Measurements from ENCODE around the gene KCNG4. TPM values are rescaled to one million over a fixed set of nuclear protein-coding genes. Genes with fewer than 3 reads are reported as not detected.

The KCNG4 gene
- total RNA-seq, 1 experiment from 2014 or later, result not detected

GRCh38 chr16:84225571-84225970 is 14.2 kb downstream of the KCNG4 start:
- Histone ChIP-seq H3K4me3 (ENCODE audit: low read depth, low read length, poor library complexity, severe bottlenecking) (no peak overlapping the region), H3K36me3 (ENCODE audit: insufficient read depth, low read length, poor library complexity, severe bottlenecking) (no peaks in the 10 kb centered on the region), H3K9me3 (ENCODE audit: low read depth, low read length, poor library complexity, severe bottlenecking) (no peaks in the 10 kb centered on the region), H3K4me1 (ENCODE audit: insufficient read depth, low read length, poor library complexity, severe bottlenecking) (no peaks in the 10 kb centered on the region), H3K27me3 (replicated peaks; ENCODE audit: insufficient read depth, low read depth, low read length, poor library complexity) (peaks cover 2% of the 10 kb centered on the region), H3K27ac (ENCODE audit: low read depth, low read length, poor library complexity, severe bottlenecking) (no peak overlapping the region)
- CTCF ChIA-PET, result no interaction called here
- DNase-seq (ENCODE audit: low spot score), result no peak
- no peak for TF ChIP-seq EZH2 (IDR thresholded peaks at IDR 0.05; ENCODE audit: borderline replicate concordance, low read depth, low read length, poor library complexity, severe bottlenecking)
- POLR2A ChIA-PET (ENCODE audit: low non-redundant PET), result no interaction called here
- no TSS peak for BruUV-seq (replicated peaks)
- intact Hi-C loops (cut with micrococcal nuclease; ENCODE audit: unreplicated experiment), result no loop called here

DNA sequence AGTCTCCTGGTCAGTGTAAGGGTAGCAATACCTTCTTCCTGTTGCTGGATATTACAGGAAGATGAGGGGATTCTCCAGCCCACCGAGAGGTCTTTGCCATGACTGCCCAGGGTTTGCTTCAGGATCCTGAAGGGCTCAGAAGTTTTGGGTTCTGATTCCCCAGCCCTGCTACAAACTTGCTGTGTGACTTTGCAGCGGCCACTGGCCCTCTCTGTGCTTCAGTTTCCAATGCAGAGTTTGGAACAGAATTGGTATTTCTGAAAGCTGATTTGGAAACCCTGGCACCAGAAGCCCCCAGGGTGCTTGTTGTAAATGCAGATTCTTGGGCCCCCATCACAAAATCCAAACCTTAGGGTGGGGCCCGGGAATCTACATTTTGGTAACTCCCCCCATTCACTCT is 14.7 kb downstream of the KCNG4 start:
- no peaks in the 10 kb centered on the region for H3K27me3 ChIP-seq (replicated peaks; ENCODE audit: insufficient read depth, low read depth, low read length, poor library complexity)
- no TSS peak for BruUV-seq (replicated peaks)
- POLR2A ChIA-PET (ENCODE audit: low non-redundant PET), result no interaction called here
- H3K4me1 ChIP-seq (ENCODE audit: insufficient read depth, low read length, poor library complexity, severe bottlenecking), result no peaks in the 10 kb centered on the region
- DNase-seq (ENCODE audit: low spot score), result no peak
- H3K27ac ChIP-seq (ENCODE audit: low read depth, low read length, poor library complexity, severe bottlenecking), result no peak overlapping the region
- intact Hi-C loops (cut with micrococcal nuclease; ENCODE audit: unreplicated experiment), result no loop called here
- no peak for TF ChIP-seq EZH2 (IDR thresholded peaks at IDR 0.05; ENCODE audit: borderline replicate concordance, low read depth, low read length, poor library complexity, severe bottlenecking)
- TF ChIP-seq, protein P1, sequence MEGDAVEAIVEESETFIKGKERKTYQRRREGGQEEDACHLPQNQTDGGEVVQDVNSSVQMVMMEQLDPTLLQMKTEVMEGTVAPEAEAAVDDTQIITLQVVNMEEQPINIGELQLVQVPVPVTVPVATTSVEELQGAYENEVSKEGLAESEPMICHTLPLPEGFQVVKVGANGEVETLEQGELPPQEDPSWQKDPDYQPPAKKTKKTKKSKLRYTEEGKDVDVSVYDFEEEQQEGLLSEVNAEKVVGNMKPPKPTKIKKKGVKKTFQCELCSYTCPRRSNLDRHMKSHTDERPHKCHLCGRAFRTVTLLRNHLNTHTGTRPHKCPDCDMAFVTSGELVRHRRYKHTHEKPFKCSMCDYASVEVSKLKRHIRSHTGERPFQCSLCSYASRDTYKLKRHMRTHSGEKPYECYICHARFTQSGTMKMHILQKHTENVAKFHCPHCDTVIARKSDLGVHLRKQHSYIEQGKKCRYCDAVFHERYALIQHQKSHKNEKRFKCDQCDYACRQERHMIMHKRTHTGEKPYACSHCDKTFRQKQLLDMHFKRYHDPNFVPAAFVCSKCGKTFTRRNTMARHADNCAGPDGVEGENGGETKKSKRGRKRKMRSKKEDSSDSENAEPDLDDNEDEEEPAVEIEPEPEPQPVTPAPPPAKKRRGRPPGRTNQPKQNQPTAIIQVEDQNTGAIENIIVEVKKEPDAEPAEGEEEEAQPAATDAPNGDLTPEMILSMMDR (conservative IDR thresholded peaks at IDR 0.05; ENCODE audit: low read depth, low read length), result no peak
- H3K36me3 ChIP-seq (ENCODE audit: insufficient read depth, low read length, poor library complexity, severe bottlenecking), result no peaks in the 10 kb centered on the region
- no peak overlapping the region for H3K4me3 ChIP-seq (ENCODE audit: low read depth, low read length, poor library complexity, severe bottlenecking)
- H3K9me3 ChIP-seq (ENCODE audit: low read depth, low read length, poor library complexity, severe bottlenecking), result no peaks in the 10 kb centered on the region
- CTCF ChIA-PET, result no interaction called here

GRCh38 chr16:84224554-84224953 is 15.3 kb downstream of the KCNG4 start:
- intact Hi-C loops (cut with micrococcal nuclease; ENCODE audit: unreplicated experiment), result no loop called here
- DNase-seq (ENCODE audit: low spot score), result no peak
- no peak overlapping the region for H3K4me3 ChIP-seq (ENCODE audit: low read depth, low read length, poor library complexity, severe bottlenecking)

GRCh38 chr16:84223456-84223855 is 16.4 kb downstream of the KCNG4 start:
- H3K36me3 ChIP-seq (ENCODE audit: insufficient read depth, low read length, poor library complexity, severe bottlenecking), result no peaks in the 10 kb centered on the region
- intact Hi-C loops (cut with micrococcal nuclease; ENCODE audit: unreplicated experiment), result no loop called here
- TF ChIP-seq, protein P1 (conservative IDR thresholded peaks at IDR 0.05; ENCODE audit: low read depth, low read length), result no peak
- no peak for TF ChIP-seq EZH2 (IDR thresholded peaks at IDR 0.05; ENCODE audit: borderline replicate concordance, low read depth, low read length, poor library complexity, severe bottlenecking)
- H3K27ac ChIP-seq (ENCODE audit: low read depth, low read length, poor library complexity, severe bottlenecking), result no peak overlapping the region
- no TSS peak for BruUV-seq (replicated peaks)
- DNase-seq (ENCODE audit: low spot score), result no peak
- H3K27me3 ChIP-seq (replicated peaks; ENCODE audit: insufficient read depth, low read depth, low read length, poor library complexity), result no peaks in the 10 kb centered on the region
- CTCF ChIA-PET, result no interaction called here
- POLR2A ChIA-PET (ENCODE audit: low non-redundant PET), result no interaction called here
- H3K4me3 ChIP-seq (ENCODE audit: low read depth, low read length, poor library complexity, severe bottlenecking), result no peak overlapping the region
- no peaks in the 10 kb centered on the region for H3K9me3 ChIP-seq (ENCODE audit: low read depth, low read length, poor library complexity, severe bottlenecking)
- H3K4me1 ChIP-seq (ENCODE audit: insufficient read depth, low read length, poor library complexity, severe bottlenecking), result no peaks in the 10 kb centered on the region

More at GRCh38 chr16:84224554-84224953, 15.3 kb downstream of the KCNG4 start:
- no peak for TF ChIP-seq EZH2 (IDR thresholded peaks at IDR 0.05; ENCODE audit: borderline replicate concordance, low read depth, low read length, poor library complexity, severe bottlenecking)
- TF ChIP-seq, protein P1 (conservative IDR thresholded peaks at IDR 0.05; ENCODE audit: low read depth, low read length), result no peak
- Histone ChIP-seq H3K27me3 (replicated peaks; ENCODE audit: insufficient read depth, low read depth, low read length, poor library complexity) (no peaks in the 10 kb centered on the region), H3K4me1 (ENCODE audit: insufficient read depth, low read length, poor library complexity, severe bottlenecking) (no peaks in the 10 kb centered on the region), H3K9me3 (ENCODE audit: low read depth, low read length, poor library complexity, severe bottlenecking) (no peaks in the 10 kb centered on the region), H3K27ac (ENCODE audit: low read depth, low read length, poor library complexity, severe bottlenecking) (no peak overlapping the region), H3K36me3 (ENCODE audit: insufficient read depth, low read length, poor library complexity, severe bottlenecking) (no peaks in the 10 kb centered on the region)
- ChIA-PET POLR2A (ENCODE audit: low non-redundant PET) (no interaction called here), CTCF (no interaction called here)
- BruUV-seq (replicated peaks), result no TSS peak
